Body of pancreas (tissue), 4 donors: ENCODE measurements around the gene ARHGEF4.

ENCODE experiments used
- CTCF ChIP-seq, 7 experiments: fragments of 450-650 bp in 4 of 7; fragments of 200-600 bp in 3 of 7; sonication (generic) in 3 of 7; IDR thresholded peaks; one replicate each; pipeline ENCODE4 v1.5.1; 2016 to 2019; ENCODE audit warnings: antibody characterized with exemption in 7 of 7
- POLR2A ChIP-seq, 3 donors: fragments of 450-650 bp; IDR thresholded peaks; one replicate each; pipeline ENCODE4 v1.6.1; 2016; ENCODE audit warnings: antibody characterized with exemption in 3 of 3, mild to moderate bottlenecking in 2 of 3

GRCh38 chr2:130847776-130848525 is 11.2 kb downstream of the ARHGEF4 start:
- TF ChIP-seq CTCF (IDR thresholded peaks at IDR 0.05): no peak
- no peak for TF ChIP-seq POLR2A (IDR thresholded peaks at IDR 0.05)
